ENCODE data around the gene MRTO4.
"Not testable (repeated sequence)": the region's sequence is repeated elsewhere in the genome, so short reads cannot be mapped to it uniquely, and the experiment has no call there.

The MRTO4 gene

DNA sequence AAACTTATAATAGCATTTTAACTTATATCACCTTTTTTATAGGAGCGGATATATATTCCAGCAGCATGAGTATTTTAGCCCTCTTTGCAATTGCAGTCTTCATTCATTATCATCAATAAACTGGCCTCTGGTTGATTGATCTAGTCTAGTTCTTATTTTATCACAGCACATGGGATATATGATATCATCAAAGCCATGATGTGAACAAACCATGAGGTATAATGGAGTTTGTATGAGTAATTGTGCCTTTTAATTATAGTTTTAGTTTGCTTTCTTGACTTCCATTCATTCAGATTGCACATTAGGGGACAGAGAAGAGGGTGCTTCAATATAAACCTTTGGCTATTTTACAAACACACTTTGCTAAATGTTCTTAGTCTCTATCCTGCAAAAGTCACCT is 38.0 kb upstream of the MRTO4 start:
- CTCF ChIA-PET = no interaction called here
- Histone ChIP-seq H3K9me3 (ENCODE audit: control insufficient read depth, insufficient read depth, low read depth, low read length) (no peaks in the 10 kb centered on the region), H3K36me3 (ENCODE audit: control insufficient read depth in 2 of 2, insufficient read depth in 1 of 2, low read length in 2 of 2) (peaks cover 11 to 54% of the 10 kb centered on the region in 2 experiments; a peak in 2 of 3 replicates), H3K4me3 (ENCODE audit: low read depth, low read length) (no peak overlapping the region), H3K4me1 (ENCODE audit: control insufficient read depth, insufficient read depth, low read length) (peaks cover 6% of the 10 kb centered on the region; the same call in 1 of the 2 replicates), H3K27ac (ENCODE audit: extremely low read depth, low read depth, low read length) (no peak overlapping the region)
- TF ChIP-seq ZBTB17 (tag by site-specific recombination; IDR thresholded peaks at IDR 0.05) (peak; percentile 71; the same call in 1 of the 2 replicates), ZNF600 (tag by site-specific recombination; IDR thresholded peaks at IDR 0.05) (peak; percentile 60; the same call in 1 of the 2 replicates), SP7 (tag by site-specific recombination; IDR thresholded peaks at IDR 0.05) (peak; percentile 59; the same call in 1 of the 2 replicates), ZEB2 (tag by site-specific recombination; IDR thresholded peaks at IDR 0.05) (no peak), ZNF629 (tag by site-specific recombination; IDR thresholded peaks at IDR 0.05) (peak; percentile 73)
- TF ChIP-seq, protein P1, sequence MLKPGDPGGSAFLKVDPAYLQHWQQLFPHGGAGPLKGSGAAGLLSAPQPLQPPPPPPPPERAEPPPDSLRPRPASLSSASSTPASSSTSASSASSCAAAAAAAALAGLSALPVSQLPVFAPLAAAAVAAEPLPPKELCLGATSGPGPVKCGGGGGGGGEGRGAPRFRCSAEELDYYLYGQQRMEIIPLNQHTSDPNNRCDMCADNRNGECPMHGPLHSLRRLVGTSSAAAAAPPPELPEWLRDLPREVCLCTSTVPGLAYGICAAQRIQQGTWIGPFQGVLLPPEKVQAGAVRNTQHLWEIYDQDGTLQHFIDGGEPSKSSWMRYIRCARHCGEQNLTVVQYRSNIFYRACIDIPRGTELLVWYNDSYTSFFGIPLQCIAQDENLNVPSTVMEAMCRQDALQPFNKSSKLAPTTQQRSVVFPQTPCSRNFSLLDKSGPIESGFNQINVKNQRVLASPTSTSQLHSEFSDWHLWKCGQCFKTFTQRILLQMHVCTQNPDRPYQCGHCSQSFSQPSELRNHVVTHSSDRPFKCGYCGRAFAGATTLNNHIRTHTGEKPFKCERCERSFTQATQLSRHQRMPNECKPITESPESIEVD (tag by site-specific recombination; IDR thresholded peaks at IDR 0.05) = peak; percentile 29; the same call in 1 of the 2 replicates
- POLR2A ChIA-PET = no interaction called here

DNA sequence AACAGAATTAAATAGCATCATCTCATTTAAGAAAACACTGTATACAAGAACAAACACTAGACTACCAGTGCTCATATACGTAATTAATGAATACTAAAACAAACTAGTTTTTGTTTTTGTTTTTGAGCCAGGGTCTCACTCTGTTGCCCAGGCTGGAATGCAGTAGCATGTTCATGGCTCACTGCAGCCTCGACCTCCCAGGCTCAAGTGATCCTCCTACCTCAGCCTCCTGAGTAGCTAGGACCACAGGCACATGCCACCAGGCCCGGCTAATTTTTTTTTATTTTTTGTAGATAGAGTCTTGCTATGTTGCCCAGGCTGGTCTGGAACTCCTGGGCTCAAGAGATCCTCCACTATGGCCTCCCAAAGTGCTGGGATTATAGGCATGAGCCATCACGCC is 35.0 kb upstream of the MRTO4 start:
- CTCF ChIA-PET = interaction anchor here (0.6 kb wide), 1 partner anchor 19 kb away, joined by 3 read pairs; no protein-coding TSS in a partner anchor
- peaks cover 16 to 84% of the 10 kb centered on the region in 2 experiments; a peak in 2 of 3 replicates for H3K36me3 ChIP-seq (ENCODE audit: control insufficient read depth in 2 of 2, insufficient read depth in 1 of 2, low read length in 2 of 2)
- H3K9me3 ChIP-seq (ENCODE audit: control insufficient read depth, insufficient read depth, low read depth, low read length); H3K27ac ChIP-seq (ENCODE audit: extremely low read depth, low read depth, low read length); H3K4me1 ChIP-seq (ENCODE audit: control insufficient read depth, insufficient read depth, low read length); H3K4me3 ChIP-seq (ENCODE audit: low read depth, low read length): not testable (repeated sequence)
- POLR2A ChIA-PET = interaction anchor here (0.6 kb wide), 1 partner anchor 13 kb away, joined by 4 read pairs; no protein-coding TSS in a partner anchor
- TF ChIP-seq ZNF664 (tag by site-specific recombination; IDR thresholded peaks at IDR 0.05) (peak; percentile 88), ZNF121 (tag by site-specific recombination; IDR thresholded peaks at IDR 0.05) (peak; percentile 95)

DNA sequence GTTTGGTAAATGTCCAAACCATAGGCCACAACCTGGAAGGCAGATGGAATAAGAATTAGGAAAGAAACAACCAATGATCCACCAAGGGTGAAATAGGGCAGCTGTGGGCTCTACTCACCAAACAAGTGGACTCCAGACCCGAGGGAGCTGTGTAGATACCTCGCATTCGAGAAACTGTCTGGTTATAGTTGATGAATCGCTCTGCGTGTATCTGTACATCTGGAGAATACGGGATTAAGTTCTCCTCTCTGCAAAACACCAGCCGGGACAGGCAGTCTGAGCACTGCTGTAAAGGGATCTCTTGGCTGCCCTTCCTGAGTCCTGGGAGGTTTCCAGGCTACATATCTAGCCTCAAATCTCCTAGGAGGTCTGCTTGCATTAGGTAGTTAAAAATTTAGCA is 32.2 kb upstream of the MRTO4 start:
- no peaks in the 10 kb centered on the region for H3K4me1 ChIP-seq (ENCODE audit: control insufficient read depth, insufficient read depth, low read length)
- no peaks in the 10 kb centered on the region for H3K9me3 ChIP-seq (ENCODE audit: control insufficient read depth, insufficient read depth, low read depth, low read length)
- TF ChIP-seq, protein P2, sequence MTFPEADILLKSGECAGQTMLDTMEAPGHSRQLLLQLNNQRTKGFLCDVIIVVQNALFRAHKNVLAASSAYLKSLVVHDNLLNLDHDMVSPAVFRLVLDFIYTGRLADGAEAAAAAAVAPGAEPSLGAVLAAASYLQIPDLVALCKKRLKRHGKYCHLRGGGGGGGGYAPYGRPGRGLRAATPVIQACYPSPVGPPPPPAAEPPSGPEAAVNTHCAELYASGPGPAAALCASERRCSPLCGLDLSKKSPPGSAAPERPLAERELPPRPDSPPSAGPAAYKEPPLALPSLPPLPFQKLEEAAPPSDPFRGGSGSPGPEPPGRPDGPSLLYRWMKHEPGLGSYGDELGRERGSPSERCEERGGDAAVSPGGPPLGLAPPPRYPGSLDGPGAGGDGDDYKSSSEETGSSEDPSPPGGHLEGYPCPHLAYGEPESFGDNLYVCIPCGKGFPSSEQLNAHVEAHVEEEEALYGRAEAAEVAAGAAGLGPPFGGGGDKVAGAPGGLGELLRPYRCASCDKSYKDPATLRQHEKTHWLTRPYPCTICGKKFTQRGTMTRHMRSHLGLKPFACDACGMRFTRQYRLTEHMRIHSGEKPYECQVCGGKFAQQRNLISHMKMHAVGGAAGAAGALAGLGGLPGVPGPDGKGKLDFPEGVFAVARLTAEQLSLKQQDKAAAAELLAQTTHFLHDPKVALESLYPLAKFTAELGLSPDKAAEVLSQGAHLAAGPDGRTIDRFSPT (tag by site-specific recombination; IDR thresholded peaks at IDR 0.05) = no peak
- no peak for TF ChIP-seq ZNF677 (tag by site-specific recombination; IDR thresholded peaks at IDR 0.05)
- no peak for TF ChIP-seq SETDB1 (IDR thresholded peaks at IDR 0.05; ENCODE audit: insufficient read length, low read length)
- no peak for TF ChIP-seq ZFP37 (tag by site-specific recombination; IDR thresholded peaks at IDR 0.05)
- no peak for TF ChIP-seq ZNF626 (tag by site-specific recombination; IDR thresholded peaks at IDR 0.05)
- TF ChIP-seq ZNF76 (tag by site-specific recombination; IDR thresholded peaks at IDR 0.05; ENCODE audit: borderline replicate concordance, low read depth) = no peak
- TF ChIP-seq ZNF48 (tag by site-specific recombination; IDR thresholded peaks at IDR 0.05) = no peak
- TF ChIP-seq, protein P3, sequence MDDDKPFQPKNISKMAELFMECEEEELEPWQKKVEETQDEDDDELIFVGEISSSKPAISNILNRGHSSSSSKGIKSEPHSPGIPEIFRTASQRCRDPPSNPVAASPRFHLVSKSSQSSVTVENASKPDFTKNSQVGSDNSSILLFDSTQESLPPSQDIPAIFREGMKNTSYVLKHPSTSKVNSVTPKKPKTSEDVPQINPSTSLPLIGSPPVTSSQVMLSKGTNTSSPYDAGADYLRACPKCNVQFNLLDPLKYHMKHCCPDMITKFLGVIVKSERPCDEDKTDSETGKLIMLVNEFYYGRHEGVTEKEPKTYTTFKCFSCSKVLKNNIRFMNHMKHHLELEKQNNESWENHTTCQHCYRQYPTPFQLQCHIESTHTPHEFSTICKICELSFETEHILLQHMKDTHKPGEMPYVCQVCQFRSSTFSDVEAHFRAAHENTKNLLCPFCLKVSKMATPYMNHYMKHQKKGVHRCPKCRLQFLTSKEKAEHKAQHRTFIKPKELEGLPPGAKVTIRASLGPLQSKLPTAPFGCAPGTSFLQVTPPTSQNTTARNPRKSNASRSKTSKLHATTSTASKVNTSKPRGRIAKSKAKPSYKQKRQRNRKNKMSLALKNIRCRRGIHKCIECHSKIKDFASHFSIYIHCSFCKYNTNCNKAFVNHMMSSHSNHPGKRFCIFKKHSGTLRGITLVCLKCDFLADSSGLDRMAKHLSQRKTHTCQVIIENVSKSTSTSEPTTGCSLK (tag by site-specific recombination; IDR thresholded peaks at IDR 0.05) = no peak
- TF ChIP-seq ZNF548 (tag by site-specific recombination; IDR thresholded peaks at IDR 0.05) = no peak
- H3K27ac ChIP-seq (ENCODE audit: extremely low read depth, low read depth, low read length) = no peak overlapping the region
- H3K36me3 ChIP-seq (ENCODE audit: control insufficient read depth in 2 of 2, insufficient read depth in 1 of 2, low read length in 2 of 2) = peaks cover 29 to 92% of the 10 kb centered on the region in 2 experiments
- POLR2A ChIA-PET = interaction anchor here (0.5 to 1.8 kb wide), 2 partner anchors 9 to 432 kb away, joined by 6 to 8 read pairs; partner anchors contain the start of gene UBR4
- no peak overlapping the region for H3K4me3 ChIP-seq (ENCODE audit: low read depth, low read length)
- CTCF ChIA-PET = interaction anchor here (0.6 to 1.0 kb wide), 3 partner anchors 9 to 41 kb away, joined by 3 to 4 read pairs (median 4); no protein-coding TSS in a partner anchor

All from HEK293 (cell line).